ENCODE measurements around the gene LRMDA.

LRMDA gene

DNA sequence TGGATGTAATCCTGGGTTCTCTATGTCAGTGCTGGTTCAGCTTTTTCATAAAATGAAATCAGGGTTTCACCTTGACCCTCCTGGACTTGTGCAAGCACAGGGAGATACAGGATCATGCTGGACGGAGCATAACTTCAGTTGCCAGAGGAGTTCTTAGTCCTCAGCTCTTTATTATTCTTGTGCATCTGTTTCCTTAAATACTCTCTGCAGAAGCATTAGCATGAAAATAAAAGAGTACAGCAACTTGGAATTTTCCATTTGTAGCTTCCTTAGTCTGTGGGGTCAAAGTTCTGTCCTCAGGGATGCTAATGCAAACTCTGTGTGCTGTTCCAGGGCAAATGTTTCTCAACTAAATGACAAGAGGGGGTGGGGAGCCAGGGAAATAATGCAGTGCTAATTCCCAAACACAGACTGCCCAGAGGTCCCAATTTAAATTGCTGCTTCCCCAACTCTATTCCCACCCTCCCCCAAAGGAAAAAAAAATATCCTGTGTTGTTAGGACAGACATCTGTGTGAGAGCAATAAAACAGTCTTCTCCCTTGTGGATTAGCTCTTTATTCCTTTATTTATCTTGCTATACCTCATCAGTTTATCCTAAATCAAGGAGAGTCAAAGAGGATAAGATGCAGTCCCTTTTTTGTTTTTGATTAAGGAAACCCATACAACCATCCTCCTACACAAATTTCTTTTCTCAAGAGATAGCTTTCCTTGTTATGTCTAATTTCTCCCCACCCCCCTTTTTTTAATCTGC, 905.0 kb downstream of the LRMDA start:
- no peak for DNase-seq

DNA sequence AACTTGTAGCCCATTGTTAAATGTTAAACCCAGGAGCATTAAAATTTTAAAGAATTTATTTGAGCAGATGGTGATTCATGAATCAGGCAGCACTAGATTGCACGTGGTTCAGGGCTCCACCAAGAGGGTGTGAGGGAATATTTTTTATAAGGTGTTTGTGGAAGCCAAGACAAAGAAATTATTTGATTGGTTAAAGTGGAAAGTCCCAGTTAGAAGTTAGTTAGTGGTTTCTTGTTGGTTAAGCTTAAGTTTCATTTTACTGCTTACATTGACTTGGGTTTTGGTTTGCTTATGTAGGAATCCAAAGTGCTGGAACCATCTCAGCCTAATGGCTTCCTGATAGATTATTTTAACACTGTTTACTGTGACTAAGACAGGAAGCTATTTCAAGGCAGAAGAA, 906.2 kb downstream of the LRMDA start:
- DNase-seq, result no peak

DNA sequence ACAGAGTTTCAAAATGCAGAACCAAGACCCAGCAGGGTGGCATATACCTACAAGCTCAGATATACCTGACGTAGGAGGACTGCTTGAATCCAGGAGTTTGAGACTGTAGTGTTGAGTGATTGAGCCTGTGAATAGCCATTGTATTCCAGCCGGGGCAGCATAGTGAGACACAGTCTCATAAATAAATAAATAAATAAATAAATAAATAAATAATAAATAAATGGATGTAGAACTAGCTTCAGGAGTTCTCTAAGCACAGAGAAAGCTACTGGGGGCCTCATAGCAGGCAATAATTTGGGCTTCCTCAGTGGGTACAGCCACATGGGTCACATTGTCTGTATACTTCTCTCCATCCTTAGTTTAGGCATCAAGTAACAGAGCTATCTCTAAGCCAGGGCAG, 906.8 kb downstream of the LRMDA start:
- no peak for DNase-seq

DNA sequence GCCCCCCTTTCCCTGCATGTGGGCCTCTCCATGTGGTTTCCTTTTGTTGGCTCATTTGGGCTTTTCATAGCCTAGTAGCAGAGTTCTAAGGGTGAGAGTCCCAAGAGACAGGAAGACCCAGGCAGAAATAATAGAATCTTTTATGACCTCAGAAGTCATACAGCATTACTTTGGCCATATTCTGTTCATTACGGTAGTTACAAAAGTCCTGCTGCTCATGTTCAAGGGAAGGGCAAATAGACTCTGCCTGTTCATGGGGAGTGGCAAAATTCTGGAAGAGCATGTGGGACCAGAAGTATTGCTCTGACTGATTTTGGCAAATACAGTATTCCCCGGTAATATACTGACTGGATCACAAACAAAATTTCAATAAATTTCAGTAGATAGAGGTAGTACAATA, 910.3 kb downstream of the LRMDA start:
- DNase-seq, result no peak

DNA sequence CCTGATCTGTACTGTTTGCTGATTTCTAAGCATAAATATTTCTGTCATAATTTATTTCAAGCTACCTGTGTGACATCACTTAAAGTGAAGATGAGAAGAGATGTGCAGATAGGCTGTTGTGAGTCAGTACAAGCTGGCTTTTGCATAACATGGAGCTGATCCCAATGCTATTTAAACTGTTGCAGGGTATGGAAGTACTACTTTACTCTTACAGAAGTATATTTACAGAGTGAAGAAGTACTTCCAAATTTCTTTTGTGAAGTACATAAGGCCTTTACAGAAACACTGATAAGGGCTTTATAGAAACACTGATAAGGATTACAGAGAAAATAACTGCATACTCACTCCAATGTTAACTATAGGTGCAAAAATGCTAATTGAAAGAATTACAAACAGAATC, 911.6 kb downstream of the LRMDA start:
- no peak for DNase-seq

DNA sequence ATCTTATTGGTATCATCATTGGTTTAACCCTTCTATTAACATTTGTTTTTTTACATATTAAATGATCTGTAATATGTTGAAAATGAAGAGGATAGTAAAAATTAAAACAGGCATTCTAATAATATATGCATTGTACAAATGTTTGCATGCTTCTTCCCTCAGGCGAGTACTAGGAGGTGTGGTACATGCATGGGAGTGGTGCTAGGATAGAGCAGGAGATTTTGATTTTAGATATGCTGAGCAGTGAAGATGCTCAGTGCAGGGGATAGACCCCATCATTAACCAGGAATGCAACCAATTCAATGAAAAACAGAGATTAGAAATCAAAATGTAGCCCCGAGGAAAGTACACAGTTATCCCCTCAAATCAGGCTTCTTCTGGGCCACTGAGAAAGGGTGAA, 916.4 kb downstream of the LRMDA start:
- no peak for DNase-seq

DNA sequence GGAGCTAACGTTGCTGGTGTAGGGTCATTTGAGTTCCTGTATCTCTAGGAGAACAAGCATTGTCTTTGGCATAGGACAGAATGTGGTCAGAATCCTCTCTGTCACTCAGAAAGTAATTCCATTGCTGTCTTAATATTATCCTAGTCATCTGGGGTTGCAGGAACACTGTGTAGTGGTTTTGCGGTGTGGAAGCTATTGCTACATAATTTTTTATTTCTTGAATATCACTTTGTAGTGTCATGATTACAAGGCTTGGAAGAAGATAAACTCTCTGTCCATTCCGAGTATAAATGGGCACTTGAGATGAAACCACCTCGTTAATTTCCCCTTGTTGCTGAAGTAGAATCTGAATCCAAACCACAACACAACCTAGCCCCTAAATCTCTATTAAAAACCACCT, 919.2 kb downstream of the LRMDA start:
- no peak for DNase-seq

DNA sequence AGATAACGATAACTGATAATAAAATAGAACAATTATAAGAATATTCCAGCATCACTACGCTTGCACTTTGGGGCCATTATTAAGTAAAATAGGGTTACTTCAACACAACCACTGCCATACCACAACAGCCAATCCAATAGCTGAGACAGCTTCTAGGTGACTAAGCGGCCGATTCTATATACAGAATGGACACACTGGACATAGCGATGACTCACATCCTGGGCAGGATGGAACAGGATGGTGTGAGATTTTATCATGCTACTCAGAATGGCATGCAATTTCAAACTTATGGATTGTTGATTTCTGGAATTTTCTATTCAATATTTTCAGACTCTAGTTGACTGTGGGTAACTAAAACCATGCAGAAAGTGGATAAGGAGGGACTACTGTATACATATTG, 920.9 kb downstream of the LRMDA start:
- DNase-seq, result no peak

DNA sequence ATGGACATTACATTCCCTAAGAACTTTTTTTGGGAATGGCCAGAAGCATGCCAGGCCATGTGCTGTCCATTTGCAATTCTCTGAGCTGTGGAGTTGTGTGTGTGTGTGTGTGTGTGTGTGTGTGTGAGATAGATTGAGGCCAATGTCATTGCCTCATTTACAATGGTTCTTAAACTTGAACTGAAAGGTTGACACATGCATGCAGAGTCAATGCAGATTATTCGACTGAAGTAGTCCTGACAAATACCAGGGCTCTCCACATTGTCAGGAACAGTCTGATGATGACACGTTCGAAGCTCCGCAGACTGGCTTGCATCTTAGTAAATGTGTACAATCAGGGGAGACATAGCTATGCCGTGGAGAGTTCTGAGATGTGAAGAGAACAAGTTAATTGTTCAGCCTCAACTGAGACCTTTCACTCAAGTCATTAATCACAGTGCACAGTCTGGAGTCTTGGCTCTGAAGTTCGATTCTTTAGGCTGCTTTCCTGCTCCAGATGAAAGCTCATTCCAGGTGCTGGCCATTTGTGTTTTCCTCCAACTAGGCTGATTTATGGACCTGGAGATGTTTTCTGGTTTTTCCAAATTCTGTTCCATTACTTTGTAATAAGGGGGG, 921.9 kb downstream of the LRMDA start:
- DNase-seq, result no peak

DNA sequence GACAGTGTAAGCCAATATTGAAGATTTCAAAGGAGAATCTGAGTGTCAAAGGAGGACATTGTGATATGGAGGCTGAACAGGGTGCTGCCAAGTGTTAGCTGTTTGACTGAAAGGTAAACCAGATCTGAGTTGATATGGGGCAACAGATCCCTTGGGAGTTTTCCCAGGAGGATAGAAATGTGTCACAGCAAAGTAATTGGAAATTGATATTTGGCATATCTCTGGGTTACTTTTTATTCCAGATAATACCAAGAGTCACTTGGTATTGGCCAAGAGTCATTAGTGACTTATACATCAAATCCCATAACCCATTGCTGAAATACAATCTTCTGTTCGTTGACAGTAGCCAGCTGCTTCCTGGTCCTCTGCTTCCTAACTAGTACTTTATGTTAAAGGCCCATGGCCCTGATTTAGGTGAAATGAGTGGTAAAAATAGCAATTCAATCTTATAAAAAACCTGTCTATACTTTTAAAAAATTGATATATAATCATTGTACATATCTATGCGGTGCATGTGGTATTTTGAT, 922.9 kb downstream of the LRMDA start:
- no peak for DNase-seq

DNA sequence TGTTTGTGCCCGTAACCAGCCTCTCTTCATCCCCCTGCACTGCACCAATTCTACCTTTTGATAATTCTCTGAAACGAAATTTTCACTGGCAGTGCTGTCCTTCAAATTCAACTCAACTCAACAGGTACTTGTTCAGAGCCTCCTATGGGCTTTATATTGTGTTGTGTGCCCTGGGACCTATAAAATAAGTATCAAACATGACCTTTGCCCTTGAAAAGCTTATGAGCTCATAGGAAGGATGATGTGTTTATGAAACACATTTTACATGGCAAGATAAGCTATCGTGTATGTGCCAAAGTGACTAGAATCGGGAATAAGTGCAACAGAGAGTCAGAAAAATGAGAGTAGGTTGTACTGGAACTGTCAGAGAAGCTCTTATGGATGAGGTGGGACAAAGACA, 923.5 kb downstream of the LRMDA start:
- no peak for DNase-seq

DNA sequence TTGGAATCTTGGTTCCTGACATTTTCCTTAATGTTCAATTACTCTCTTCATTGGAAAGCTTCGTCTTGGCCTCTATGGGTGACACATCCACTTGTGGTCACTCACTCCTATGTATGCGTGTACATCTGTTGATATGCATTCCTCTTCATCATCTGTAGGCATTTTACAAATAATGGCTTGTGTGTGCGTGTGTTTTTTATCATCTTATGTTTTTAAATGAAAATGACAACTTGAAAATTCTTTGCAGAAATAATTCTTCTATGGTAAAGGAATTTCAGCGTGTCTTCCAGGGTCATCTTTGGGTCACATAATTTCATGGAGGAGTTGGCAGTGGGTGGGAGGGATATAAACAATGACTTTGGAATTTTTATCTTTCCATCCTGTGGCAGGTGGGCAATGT, 925.1 kb downstream of the LRMDA start:
- no peak for DNase-seq

DNA sequence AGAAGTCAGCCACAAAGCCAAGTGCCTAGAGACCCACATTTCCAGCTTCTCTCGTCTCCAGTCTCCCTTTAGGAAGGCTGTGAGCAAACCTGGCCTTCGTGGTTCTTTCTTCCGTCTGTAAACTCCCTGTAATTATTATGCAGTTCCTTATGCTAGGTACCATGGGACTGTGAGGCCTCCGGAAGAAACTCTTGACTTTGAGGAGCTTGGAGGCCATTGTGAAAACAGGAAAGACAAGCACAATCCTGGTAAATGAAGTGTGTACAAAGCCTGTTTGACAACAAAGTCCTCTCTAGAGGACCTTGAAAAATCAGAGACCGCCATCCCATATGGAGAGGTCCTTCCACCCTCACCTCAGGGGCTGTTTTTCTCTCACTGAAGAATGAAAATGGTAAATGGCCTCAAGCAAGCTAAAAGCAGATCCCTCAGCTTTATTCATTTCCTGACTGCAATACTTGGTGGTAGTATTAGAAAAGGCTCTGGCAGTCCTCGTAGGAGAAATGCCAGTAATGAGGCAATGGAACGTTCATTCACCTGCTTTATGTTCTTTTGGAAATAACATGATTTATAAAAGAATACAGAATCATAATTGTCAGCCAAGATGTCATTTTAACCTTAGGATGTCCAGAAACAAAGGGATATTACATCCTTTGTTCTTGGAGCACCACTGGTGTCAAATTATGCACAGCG, 926.4 kb downstream of the LRMDA start:
- no peak for DNase-seq

DNA sequence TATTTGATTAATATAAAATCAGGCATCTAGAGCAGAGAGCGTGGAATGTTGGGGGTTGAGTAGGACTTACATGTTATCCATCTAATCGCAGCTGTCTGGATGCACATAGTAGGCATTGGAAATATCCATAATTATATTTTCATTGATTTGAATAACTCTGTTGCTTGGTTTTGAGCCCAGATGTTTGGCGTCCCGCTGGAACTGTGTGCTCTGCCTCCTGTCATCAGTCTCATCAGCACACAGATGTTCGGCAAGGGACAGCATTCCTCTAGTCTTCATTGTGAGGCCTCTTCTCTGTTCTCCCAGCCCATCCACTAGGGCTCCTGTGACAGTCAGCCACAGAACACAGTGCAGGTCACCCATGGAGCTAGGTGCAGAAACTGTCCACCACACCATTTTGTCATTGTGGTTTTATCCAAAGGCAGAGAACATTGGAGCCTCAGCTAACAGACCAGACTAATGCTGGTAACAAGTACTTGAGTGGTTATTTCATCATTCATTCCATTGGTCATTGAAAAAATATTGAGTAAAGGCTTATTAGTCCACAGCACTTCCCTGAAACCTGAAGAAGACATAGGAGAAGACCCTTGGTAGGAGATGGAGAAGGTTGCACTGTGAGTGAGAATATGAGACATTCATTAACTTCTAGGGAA, 927.4 kb downstream of the LRMDA start:
- DNase-seq, result no peak

DNA sequence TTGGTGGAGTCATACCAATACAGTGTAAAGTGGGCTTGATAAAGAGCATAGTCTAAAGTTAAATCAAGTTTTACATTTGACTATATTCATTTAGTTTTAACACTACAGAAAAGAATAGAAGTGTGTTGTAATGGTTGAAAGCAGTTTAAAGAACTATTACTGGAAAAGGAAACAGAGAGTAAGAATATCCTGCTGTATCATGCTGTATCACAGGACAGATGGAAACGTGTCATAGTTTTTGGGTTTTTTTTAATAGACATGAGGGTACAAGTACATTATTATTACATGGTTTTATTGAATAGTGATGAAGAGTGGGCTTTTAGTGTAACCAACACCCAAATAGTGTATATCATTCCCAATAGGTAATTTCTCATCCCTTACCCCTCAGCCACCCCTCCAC, 944.3 kb downstream of the LRMDA start:
- DNase-seq, result no peak

DNA sequence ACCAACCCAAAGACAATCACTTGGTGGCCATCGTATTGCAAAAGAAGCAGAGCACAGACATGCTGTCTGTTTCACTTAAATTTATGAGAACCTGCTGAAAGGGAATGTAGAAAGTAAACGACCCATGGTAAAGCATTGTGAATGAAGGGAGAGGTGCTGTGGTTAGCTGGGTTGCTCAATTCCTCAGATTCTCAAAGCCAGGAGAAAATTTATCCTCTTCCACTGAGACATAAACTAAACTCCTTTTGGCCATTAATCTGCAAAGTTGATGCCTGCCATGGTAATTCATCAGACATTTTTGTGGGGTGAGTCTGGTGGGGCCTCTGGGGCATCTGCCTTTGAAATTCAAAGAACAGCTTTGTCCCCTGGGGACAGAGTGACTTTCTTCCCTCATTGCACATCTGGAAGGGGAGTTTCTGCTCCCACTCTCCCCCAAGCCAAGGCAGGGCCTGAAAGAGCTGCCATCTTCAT, 951.0 kb downstream of the LRMDA start:
- DNase-seq, result no peak

DNA sequence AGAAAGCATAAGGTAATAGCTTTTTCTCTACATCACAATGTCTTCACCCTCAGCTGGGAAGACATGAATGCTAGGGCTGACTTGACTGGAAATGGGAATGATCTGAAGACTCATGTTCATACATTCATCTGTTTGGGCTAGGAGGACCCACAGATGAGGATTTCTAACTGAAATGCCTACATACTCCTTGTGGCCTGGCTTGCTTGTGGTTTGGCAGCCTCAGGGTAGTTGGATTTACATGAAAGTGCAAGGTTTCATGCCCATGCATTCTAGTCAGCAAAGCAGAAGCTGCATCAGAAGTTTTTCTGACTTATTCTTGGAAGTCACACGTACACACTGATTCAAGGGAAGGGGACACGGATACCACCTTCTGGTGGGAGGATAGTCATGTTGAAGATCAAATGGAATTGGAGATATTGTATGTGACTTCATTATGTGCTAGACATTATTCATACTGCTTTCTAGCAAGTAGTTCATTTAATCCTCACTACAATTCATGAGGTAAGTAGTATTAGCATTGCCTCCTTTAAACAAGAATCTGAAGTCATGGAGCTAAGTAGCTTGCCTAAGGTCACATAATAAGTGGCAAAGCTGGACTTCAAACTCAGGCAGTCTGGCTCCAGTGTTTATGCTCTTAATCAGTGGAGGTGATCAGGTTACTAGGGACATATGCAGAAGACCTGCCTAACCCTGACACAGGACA, 957.0 kb downstream of the LRMDA start:
- DNase-seq, result no peak

DNA sequence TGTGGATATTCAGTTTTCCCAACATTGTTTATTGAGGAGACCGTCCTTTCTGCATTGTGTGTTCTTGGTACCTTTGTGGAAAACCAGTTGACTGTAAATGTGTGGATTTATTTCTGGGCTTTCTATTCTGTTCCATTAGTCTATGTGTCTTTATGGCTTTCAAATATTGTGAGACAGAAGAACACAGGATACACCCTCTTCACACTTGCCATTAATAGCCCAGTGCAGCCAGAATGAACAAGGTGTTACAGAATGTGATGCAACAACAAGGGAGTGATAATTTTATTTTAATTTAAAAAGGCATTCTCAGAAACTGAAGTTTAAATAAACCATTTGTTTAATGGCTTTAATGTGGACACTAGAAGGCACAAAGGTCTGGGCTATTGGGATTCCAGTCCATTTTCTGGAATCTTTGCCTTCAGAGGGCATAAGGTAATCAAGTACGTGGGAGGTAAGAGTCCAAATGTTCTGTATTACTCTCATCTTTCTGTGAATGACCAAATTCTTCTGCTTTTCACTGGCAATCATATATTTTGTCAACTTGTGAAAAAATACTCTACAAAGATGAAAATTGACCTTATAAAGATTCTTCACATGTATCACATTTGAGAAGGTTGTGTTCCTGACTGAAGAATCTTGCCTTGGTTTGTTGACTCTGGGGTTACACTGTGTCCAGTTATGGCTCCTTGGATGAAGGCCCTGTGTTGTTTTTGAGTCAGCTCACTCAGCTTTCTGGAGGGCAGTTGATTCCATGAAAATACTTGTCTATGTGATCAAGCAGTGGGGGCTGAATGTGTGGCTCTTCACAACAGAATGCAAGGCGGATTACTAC, 962.7 kb downstream of the LRMDA start:
- DNase-seq, result no peak

DNA sequence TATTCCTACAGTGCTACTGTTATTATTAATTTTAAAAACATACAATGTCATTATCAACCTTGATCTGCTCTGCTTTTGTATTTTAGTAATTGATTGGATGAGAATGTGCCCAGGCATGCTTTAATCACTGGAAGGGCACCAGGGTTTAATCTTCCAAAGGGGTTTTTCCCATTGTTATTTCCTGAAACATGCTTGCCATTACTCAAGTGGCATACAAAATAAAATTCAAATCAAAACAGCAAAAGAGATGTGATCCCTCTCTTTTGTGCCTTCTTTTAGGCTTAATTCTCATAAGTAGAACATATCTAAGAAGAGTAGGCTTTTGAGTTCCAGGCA, 963.3 kb downstream of the LRMDA start:
- no peak for DNase-seq

DNA sequence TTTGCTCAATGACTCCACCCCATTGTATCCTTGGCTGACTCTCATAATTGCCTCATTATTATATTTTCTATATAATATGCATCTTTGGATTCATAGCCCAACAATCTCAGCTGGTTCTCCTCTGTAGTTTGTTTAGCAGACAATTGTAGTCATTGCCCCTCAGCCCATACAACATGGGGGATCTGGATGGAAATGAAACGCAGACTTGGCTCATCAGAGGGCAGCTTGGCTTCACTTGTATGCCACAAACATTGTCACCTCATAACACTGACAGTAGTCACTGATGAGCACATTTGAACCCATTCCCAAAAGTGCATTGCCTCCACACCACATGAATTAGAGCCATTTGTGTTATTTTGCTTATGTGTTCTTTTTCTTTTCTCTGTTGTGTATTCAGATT, 963.8 kb downstream of the LRMDA start:
- no peak for DNase-seq

DNA sequence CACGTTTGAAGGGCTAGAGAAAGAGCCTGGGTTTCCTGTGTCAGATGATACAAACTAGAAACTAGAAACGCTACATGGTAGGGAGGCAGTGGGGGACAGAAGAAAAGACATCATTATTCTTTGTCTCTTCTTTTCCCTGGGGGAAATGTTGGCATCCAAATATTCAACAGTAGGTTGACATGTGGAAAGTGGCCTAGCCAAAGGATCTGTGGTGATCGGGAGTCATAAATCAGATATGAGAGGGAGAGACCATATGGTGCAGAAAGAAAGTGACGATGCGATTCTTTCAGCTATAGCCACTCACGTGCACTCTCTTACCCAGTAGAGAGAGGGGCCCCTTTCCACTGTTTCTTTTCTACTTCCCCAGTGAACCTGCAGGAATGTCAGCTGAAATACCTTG, 964.7 kb downstream of the LRMDA start:
- DNase-seq, result no peak

All from hippocampal formation (tissue), 2 donors.